Fibroblast of skin of right quadriceps (primary cell): Measurements from ENCODE around the gene GPX4.

Experiments used
- DNase-seq: peaks from one replicate; pipeline ENCODE4 v3.0.0-alpha.2; 2013

Gene GPX4

DNA sequence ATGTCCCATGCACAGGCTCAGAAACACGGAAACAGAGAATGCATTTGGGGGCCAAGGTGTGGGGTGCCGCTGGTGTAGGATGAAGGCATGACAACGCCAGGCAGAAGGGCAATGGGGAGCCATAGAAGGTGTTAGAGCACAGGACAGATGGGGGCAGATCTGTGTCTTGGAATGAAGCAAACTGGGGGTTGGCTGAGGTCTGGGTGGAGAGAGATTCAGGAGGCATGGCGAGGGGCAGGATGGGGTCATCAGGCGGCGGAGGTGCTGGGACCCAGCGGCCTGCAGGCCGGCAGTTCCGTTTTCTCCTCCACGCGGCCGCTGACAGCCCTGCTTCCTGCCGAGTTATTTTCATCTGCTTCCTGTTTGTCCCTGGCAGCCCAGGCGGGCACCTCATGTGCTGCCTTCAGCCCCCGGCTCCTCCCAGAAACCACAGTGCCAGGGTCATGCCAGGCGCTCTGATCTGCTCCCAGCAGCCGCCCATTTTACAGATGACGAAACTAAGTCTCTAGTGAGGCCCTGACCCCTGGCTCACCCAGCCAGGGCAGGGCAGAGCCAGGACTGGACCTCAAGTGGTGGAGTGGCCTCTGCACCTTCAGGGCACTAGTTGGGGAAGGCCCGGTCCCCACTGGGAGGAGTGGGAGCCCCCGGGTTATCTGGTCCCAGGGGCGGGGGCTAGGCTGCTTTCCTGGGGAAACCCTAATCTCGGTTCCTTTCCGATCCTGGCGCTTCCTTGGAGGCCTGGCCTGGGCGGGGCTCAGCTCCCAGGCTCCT is 34.6 kb upstream of the GPX4 start:
- DNase-seq, result no peak

DNA sequence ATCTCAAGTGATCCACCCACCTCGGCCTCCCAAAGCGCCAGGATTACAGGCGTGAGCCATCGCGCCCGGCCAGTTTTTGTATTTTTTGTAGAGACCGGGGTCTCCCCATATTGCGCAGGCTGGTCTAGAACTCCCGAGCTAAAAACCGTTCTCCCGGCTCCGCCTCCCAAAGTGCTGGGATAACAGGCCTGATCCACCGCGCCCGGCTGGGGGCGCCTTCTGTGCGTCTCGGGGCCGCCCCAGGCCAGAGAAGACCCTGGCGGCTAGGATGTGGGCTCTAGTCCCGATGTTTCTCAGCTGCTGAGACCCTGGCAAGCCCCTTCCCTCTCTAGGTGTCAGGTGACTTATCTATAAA is 33.2 kb upstream of the GPX4 start:
- DNase-seq, result no peak

DNA sequence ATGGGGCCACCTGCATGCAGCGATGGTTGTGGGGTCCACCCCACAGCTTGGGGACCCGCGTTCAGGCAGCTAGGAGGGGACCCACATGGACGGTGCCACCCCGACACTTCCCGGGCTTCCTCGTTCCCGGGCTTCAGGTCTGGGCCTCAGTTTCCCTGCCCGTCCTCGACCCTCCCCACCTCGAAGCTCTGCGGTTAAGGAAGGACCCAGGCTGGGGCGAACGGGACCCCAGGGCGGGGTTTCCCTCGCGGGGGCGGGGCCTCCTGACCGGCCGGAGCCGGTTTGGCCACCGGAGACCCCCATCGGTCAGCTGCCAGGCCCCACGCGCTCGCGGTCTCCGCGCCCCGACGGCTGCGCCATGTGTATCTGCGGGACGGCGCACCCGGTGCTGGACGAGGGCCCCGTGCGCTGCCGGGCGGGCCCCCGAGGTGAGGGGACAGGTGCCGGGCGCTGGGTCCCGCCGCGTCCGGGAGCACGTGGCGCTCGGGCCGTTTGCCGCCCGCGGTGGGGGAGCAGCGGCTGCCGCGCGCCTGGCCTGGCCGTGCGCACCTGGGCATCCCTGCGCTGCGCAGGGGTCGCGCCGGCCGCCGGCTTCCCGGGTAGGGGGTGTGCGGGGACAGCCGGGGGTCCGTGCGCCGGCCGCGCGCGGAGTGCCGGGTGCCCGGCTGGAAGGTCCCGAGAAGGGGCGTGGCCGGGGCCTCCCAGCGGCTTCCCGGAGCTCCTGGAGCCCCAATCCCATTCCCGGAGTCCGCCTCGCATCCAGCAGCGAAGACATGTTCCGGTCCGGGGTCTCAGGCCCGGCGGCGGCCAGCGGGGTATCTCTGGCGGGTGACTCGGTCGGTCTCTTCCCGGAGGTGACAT is 32.6 kb upstream of the GPX4 start:
- no peak for DNase-seq

GRCh38 chr19:1072371-1073015 is 31.3 kb upstream of the GPX4 start:
- no peak for DNase-seq

DNA sequence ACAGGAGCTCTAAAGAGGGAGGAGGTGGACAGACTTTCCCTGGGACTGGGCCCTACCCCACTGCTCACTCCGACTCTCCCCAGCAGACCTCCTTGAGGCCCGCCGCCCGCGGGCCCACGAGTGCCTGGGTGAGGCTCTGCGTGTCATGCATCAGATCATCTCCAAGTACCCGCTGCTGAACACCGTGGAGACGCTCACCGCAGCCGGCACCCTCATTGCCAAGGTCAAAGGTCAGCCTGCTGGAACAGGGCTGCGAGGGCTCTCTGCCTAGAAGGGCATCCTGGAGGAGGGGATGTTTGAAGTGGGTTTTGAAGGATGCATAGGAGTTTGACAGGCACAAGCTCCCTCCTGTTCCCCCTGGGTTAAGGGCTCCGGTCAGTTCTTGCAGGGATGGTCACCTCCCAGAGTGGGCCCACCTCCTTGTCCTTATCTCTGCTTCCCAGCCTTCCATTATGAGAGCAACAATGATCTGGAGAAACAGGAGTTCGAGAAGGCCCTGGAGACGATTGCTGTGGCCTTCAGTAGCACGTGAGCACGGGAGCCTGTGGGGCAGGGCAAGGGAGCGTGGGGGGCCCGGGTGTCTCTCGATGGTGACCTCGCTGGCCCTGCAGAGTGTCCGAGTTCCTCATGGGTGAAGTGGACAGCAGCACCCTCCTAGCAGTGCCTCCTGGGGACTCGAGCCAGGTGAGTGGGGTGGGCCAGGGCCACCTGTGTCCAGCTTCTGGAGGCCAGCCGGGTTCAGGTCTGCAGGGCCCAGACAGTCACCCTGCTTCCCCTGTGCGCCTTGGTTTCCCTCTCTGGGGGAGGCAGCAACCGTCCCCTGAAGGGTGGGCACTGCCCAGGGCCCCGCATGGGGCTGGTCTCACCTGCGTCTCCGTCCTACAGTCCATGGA is 30.5 kb upstream of the GPX4 start:
- DNase-seq, result no peak

DNA sequence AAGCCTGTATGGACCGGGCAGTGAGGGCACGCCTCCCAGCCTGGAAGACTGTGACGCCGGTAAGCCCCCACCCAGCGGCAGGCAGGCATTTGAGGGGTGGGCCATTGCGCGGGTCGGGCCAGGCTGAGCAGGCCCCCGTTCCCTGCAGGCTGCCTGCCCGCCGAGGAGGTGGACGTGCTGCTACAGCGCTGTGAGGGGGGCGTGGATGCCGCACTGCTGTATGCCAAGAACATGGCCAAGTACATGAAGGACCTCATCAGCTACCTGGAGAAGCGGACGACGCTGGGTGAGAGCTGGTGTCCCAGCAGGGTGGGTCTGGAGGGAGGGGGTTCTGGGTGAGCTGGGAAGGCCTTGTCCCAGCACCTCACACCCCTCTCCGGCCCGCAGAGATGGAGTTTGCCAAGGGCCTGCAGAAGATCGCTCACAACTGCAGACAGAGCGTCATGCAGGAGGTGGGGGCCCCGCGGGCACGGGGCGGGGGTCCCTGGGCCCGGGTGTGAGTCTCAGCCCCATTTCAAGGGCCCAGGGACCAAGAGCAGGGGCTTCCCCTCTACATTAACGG is 29.8 kb upstream of the GPX4 start:
- DNase-seq, result no peak

DNA sequence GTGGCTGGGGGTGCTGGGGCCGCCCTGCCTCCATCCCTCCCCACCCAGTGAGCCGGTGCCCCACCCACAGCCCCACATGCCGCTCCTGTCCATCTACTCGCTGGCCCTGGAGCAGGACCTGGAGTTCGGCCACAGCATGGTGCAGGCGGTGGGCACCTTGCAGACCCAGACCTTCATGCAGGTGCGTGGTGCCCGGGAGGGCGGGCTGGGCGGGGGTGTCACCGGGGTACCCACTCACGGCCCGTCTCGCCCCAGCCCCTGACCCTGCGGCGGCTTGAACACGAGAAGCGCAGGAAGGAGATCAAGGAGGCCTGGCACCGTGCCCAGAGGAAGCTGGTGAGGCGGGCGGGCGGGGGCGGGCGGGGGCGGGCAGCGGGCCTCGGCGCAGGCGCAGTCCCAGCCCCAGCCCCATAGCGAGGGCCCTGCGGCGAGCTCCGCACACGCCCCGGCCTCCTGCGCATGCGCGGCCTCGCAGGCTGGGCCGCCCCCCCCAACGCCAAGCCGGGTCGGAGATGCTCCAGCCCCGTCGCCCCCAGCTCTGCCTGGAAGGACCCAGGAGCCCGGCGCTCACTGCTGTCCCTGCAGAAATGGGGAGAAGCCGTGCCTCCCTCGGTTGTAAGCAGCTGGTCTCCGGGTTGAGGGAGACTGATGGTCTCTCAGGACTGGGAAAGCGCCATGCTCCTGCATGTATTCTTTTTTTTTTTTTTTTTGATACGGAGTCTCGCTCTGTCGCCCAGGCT is 29.1 kb upstream of the GPX4 start:
- DNase-seq, result no peak

DNA sequence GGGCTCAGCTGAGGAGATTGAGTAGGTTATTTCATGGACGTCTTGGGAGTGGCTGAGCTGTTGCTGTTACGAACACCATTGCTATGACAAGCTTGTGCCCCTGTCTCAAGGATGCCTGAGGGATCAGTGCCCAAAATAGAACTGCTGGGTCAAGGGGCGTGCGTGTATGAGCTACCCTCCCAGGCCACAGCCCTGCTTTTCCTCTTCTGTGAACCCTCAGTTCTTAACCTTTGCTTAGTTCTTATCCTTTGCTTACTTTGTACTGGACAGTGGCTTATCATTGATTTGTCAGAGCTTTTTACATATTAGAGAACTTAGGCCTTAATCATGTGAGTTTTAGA is 27.8 kb upstream of the GPX4 start:
- no peak for DNase-seq

- DNase-seq, result no peak
Measured at GRCh38 chr19:1076951-1077350, 26.8 kb upstream of the GPX4 start.

DNA sequence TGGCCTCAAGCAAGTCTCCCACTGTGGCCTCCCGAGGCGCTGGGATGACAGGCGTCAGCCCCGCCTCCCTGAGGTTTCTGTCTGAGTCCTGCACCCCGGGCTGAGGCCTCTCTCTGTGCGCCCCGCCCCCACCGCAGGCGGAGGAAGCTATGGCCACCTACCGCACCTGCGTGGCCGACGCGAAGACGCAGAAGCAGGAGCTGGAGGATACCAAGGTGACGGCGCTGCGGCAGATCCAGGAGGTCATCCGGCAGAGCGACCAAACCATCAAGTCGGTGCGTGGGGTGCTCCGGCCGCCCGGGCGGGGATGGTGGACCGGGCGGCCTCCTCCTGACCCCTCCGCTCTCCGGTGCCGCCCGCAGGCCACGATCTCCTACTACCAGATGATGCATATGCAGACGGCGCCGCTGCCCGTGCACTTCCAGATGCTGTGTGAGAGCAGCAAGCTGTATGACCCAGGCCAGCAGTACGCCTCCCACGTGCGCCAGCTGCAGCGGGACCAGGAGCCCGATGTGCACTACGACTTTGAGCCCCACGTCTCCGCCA is 24.2 kb upstream of the GPX4 start:
- DNase-seq, result no peak

GRCh38 chr19:1080360-1081161 is 23.2 kb upstream of the GPX4 start:
- no peak for DNase-seq

DNA sequence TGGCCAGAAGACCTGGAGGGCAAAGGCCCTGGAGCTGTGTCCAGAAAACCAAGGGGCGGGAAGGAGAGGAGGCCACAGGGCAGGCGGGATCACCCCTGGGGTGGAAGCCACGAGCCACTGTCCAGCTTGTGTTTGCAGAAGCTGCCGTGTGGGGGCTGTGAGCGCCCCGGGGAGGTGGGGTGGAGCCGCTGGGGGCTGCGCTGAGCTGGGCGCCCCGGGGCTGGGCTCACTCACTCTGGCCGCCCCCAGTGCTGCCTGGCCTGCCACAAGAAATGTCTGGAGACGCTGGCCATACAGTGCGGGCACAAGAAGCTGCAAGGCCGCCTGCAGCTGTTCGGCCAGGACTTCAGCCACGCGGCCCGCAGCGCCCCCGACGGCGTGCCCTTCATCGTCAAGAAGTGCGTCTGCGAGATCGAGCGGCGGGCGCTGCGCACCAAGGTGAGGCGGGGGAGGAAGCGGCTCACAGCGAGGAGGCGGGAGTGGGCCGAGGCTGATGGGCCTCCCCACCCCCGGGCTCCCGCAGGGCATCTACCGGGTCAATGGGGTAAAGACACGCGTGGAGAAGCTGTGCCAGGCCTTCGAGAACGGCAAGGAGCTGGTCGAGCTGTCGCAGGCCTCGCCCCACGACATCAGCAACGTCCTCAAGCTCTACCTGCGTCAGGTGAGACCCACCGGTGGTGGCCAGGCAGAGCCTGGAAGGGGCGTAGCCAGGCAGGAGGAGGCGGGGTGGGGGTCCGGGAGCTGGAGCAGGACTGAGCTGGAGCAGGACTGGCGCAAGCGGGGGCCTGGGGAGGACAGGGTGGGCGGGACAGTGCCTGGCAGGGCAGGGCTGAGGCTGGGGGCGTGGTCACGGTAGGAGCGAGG is 22.3 kb upstream of the GPX4 start:
- no peak for DNase-seq

DNA sequence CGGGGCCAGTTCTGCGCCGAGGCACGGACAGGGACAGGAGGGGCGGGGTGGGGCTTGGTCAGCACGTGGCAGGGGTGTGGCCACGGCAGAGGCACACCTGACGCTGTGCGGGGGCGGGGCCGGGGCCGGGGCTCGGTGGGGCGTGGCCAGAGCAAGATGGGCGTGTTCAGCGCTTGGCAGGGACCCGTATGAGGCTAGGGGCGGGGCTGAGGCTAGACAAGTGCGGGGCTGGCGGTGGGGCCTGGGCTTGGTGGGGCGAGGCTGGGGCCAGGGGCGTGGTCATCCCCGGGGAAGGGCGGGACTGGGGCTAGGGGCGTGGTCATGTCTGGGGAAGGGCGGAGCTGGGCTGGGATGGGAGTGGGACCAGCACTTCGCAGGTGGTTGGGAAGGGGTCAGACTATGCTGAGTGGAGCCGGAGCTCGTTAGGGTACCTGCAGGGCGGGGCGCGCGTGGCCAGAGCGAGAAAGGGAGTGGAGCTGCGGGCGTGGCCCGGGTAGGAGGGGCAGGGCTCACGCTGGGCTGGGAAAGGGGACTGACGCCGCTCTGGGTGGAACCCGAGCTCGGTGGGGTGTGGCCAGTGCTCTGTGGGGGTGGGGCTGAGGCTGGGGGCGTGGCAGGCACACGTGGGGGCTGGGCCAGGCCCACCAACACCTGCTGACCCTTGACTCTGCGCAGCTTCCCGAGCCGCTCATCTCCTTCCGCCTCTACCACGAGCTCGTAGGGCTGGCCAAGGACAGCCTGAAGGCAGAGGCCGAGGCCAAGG is 21.4 kb upstream of the GPX4 start:
- no peak for DNase-seq

GRCh38 chr19:1082928-1083816 is 20.6 kb upstream of the GPX4 start:
- no peak for DNase-seq

- DNase-seq, result no peak
Measured at GRCh38 chr19:1084024-1084868, 19.5 kb upstream of the GPX4 start.

- DNase-seq, result no peak
Measured at GRCh38 chr19:1085053-1085658, 18.6 kb upstream of the GPX4 start.
